Measurements from ENCODE around the gene PCYT2. TPM values are rescaled to one million over a fixed set of nuclear protein-coding genes. Genes with fewer than 3 reads are reported as not detected.

The PCYT2 gene
- total RNA-seq, 1 experiment from 2014 or later = 59.9 TPM

- in situ Hi-C loops (cut with HindIII; ENCODE audit: low pct_unique_long_range_greater_than_20kb, low sequenced_read_pairs) = no loop called here
- DNase-seq (ENCODE audit: low read depth) = no peak
Observed at GRCh38 chr17:81907219-81908145, 3.7 kb downstream of the PCYT2 start.

- in situ Hi-C loops (cut with HindIII; ENCODE audit: low pct_unique_long_range_greater_than_20kb, low sequenced_read_pairs) = no loop called here
- DNase-seq (ENCODE audit: low read depth) = peak; percentile 20
Observed at GRCh38 chr17:81906476-81907218, 4.6 kb downstream of the PCYT2 start.

- in situ Hi-C loops (cut with HindIII; ENCODE audit: low pct_unique_long_range_greater_than_20kb, low sequenced_read_pairs) = no loop called here
- no peak for DNase-seq (ENCODE audit: low read depth)
Observed at GRCh38 chr17:81905993-81906392, 5.2 kb downstream of the PCYT2 start.

- DNase-seq (ENCODE audit: low read depth) = no peak
- in situ Hi-C loops (cut with HindIII; ENCODE audit: low pct_unique_long_range_greater_than_20kb, low sequenced_read_pairs) = no loop called here
Observed at GRCh38 chr17:81905424-81905875, 5.7 kb downstream of the PCYT2 start.

- in situ Hi-C loops (cut with HindIII; ENCODE audit: low pct_unique_long_range_greater_than_20kb, low sequenced_read_pairs) = no loop called here
Observed at GRCh38 chr17:81904600-81905423, 6.4 kb downstream of the PCYT2 start.

GRCh38 chr17:81903896-81904599 is 7.2 kb downstream of the PCYT2 start:
- in situ Hi-C loops (cut with HindIII; ENCODE audit: low pct_unique_long_range_greater_than_20kb, low sequenced_read_pairs) = no loop called here
- DNase-seq (ENCODE audit: low read depth) = no peak

More at GRCh38 chr17:81904600-81905423, 6.4 kb downstream of the PCYT2 start:
- no peak for DNase-seq (ENCODE audit: low read depth)

- in situ Hi-C loops (cut with HindIII; ENCODE audit: low pct_unique_long_range_greater_than_20kb, low sequenced_read_pairs) = no loop called here
Observed at GRCh38 chr17:81903415-81903831, 7.8 kb downstream of the PCYT2 start.

GRCh38 chr17:81902653-81903414 is 8.4 kb downstream of the PCYT2 start:
- DNase-seq (ENCODE audit: low read depth) = no peak
- in situ Hi-C loops (cut with HindIII; ENCODE audit: low pct_unique_long_range_greater_than_20kb, low sequenced_read_pairs) = no loop called here

More at GRCh38 chr17:81903415-81903831, 7.8 kb downstream of the PCYT2 start:
- DNase-seq (ENCODE audit: low read depth) = no peak

GRCh38 chr17:81902023-81902652 is 9.1 kb downstream of the PCYT2 start, which contains the start of gene NPB:
NPB (plus strand) TSS chr17:81902238; CDS start chr17:81902278, 40 bp downstream.
- in situ Hi-C loops (cut with HindIII; ENCODE audit: low pct_unique_long_range_greater_than_20kb, low sequenced_read_pairs) = no loop called here
- no peak for DNase-seq (ENCODE audit: low read depth)

- no peak for DNase-seq (ENCODE audit: low read depth)
- in situ Hi-C loops (cut with HindIII; ENCODE audit: low pct_unique_long_range_greater_than_20kb, low sequenced_read_pairs) = no loop called here
Observed at GRCh38 chr17:81901167-81902022, 9.8 kb downstream of the PCYT2 start.

- DNase-seq (ENCODE audit: low read depth) = no peak
- in situ Hi-C loops (cut with HindIII; ENCODE audit: low pct_unique_long_range_greater_than_20kb, low sequenced_read_pairs) = no loop called here
Observed at GRCh38 chr17:81900181-81900820, 10.9 kb downstream of the PCYT2 start.

GRCh38 chr17:81899514-81900166 is 11.6 kb downstream of the PCYT2 start:
- in situ Hi-C loops (cut with HindIII; ENCODE audit: low pct_unique_long_range_greater_than_20kb, low sequenced_read_pairs) = no loop called here
- no peak for DNase-seq (ENCODE audit: low read depth)

- no peak for DNase-seq (ENCODE audit: low read depth)
- in situ Hi-C loops (cut with HindIII; ENCODE audit: low pct_unique_long_range_greater_than_20kb, low sequenced_read_pairs) = no loop called here
Observed at GRCh38 chr17:81898885-81899284, 12.3 kb downstream of the PCYT2 start.

GRCh38 chr17:81898029-81898866 is 13.0 kb downstream of the PCYT2 start:
- DNase-seq (ENCODE audit: low read depth) = peak; percentile 80
- in situ Hi-C loops (cut with HindIII; ENCODE audit: low pct_unique_long_range_greater_than_20kb, low sequenced_read_pairs) = no loop called here

All from Caki2 (cell line).